Measurements from ENCODE around the gene SLC38A11. TPM values are rescaled to one million over a fixed set of nuclear protein-coding genes. Genes with fewer than 3 reads are reported as not detected.
A peak's percentile ranks its signal among the peaks of the same experiment; 100 is the strongest.

Gene SLC38A11
- total RNA-seq, 2 donors from 2014 or later, result 3.7 to 5.7 TPM

GRCh38 chr2:164896634-164897355 lies 58.5 kb downstream of the SLC38A11 start:
- DNase-seq (no peak), ATAC-seq (peak; percentile 76)
- intact Hi-C loops (cut with DNase I, micrococcal nuclease), result no loop called here

- DNase-seq (no peak), ATAC-seq (no peak)
- intact Hi-C loops (cut with DNase I, micrococcal nuclease), result no loop called here
Measured at GRCh38 chr2:164896226-164896625, 59.1 kb downstream of the SLC38A11 start.

GRCh38 chr2:164891460-164891859 lies 63.9 kb downstream of the SLC38A11 start:
- ATAC-seq, result no peak
- intact Hi-C loops (cut with DNase I, micrococcal nuclease), result no loop called here
- DNase-seq, result no peak

- intact Hi-C loops (cut with DNase I, micrococcal nuclease), result no loop called here
- ATAC-seq (no peak), DNase-seq (no peak)
Measured at GRCh38 chr2:164890544-164890943, 64.8 kb downstream of the SLC38A11 start.

- no peak for DNase-seq
- intact Hi-C loops (cut with DNase I, micrococcal nuclease), result no loop called here
- no peak for ATAC-seq
Measured at GRCh38 chr2:164888592-164888991, 66.7 kb downstream of the SLC38A11 start.

- intact Hi-C loops (cut with DNase I, micrococcal nuclease), result no loop called here
- ATAC-seq, result peak; percentile 74
- DNase-seq, result no peak
Measured at GRCh38 chr2:164887434-164888144, 67.7 kb downstream of the SLC38A11 start.

GRCh38 chr2:164882276-164882675 lies 73.0 kb downstream of the SLC38A11 start:
- intact Hi-C loops (cut with DNase I, micrococcal nuclease), result no loop called here
- ATAC-seq (peak; percentile 50), DNase-seq (no peak)

GRCh38 chr2:164881524-164881923 lies 73.8 kb downstream of the SLC38A11 start:
- ATAC-seq, result no peak
- intact Hi-C loops (cut with DNase I, micrococcal nuclease), result no loop called here
- DNase-seq, result no peak

GRCh38 chr2:164879901-164880535 lies 75.3 kb downstream of the SLC38A11 start:
- DNase-seq, result no peak
- intact Hi-C loops (cut with DNase I, micrococcal nuclease), result no loop called here
- ATAC-seq, result no peak

GRCh38 chr2:164877927-164878326 lies 77.4 kb downstream of the SLC38A11 start:
- ATAC-seq (no peak), DNase-seq (no peak)
- intact Hi-C loops (cut with DNase I, micrococcal nuclease), result no loop called here

- intact Hi-C loops (cut with DNase I, micrococcal nuclease), result no loop called here
- DNase-seq, result no peak
- no peak for ATAC-seq
Measured at GRCh38 chr2:164877169-164877568, 78.2 kb downstream of the SLC38A11 start.

- intact Hi-C loops (cut with DNase I, micrococcal nuclease), result no loop called here
- no peak for ATAC-seq
- DNase-seq, result no peak
Measured at GRCh38 chr2:164875334-164876205, 79.8 kb downstream of the SLC38A11 start.

- ATAC-seq (no peak), DNase-seq (no peak)
- intact Hi-C loops (cut with DNase I, micrococcal nuclease), result no loop called here
Measured at GRCh38 chr2:164873210-164873908, 82.0 kb downstream of the SLC38A11 start.

GRCh38 chr2:164871404-164871803 lies 83.9 kb downstream of the SLC38A11 start:
- intact Hi-C loops (cut with DNase I, micrococcal nuclease), result no loop called here
- ATAC-seq (no peak), DNase-seq (no peak)

- no peak for ATAC-seq
- intact Hi-C loops (cut with DNase I, micrococcal nuclease), result no loop called here
- DNase-seq, result no peak
Measured at GRCh38 chr2:164869420-164869772, 85.9 kb downstream of the SLC38A11 start.

GRCh38 chr2:164868563-164869419 lies 86.5 kb downstream of the SLC38A11 start:
- ATAC-seq, result no peak
- DNase-seq, result no peak
- intact Hi-C loops (cut with DNase I, micrococcal nuclease), result no loop called here

- intact Hi-C loops (cut with DNase I, micrococcal nuclease), result no loop called here
- ATAC-seq, result no peak
- DNase-seq, result no peak
Measured at GRCh38 chr2:164867779-164868397, 87.4 kb downstream of the SLC38A11 start.

Measured in left colon (tissue), 2 donors.